Measurements from ENCODE around the gene CAMTA1. TPM values are rescaled to one million over a fixed set of nuclear protein-coding genes. Genes with fewer than 3 reads are reported as not detected.
A peak's percentile ranks its signal among the peaks of the same experiment; 100 is the strongest.

Gene CAMTA1
- total RNA-seq, 1 donor from 2014 or later = 62.9 TPM

DNA sequence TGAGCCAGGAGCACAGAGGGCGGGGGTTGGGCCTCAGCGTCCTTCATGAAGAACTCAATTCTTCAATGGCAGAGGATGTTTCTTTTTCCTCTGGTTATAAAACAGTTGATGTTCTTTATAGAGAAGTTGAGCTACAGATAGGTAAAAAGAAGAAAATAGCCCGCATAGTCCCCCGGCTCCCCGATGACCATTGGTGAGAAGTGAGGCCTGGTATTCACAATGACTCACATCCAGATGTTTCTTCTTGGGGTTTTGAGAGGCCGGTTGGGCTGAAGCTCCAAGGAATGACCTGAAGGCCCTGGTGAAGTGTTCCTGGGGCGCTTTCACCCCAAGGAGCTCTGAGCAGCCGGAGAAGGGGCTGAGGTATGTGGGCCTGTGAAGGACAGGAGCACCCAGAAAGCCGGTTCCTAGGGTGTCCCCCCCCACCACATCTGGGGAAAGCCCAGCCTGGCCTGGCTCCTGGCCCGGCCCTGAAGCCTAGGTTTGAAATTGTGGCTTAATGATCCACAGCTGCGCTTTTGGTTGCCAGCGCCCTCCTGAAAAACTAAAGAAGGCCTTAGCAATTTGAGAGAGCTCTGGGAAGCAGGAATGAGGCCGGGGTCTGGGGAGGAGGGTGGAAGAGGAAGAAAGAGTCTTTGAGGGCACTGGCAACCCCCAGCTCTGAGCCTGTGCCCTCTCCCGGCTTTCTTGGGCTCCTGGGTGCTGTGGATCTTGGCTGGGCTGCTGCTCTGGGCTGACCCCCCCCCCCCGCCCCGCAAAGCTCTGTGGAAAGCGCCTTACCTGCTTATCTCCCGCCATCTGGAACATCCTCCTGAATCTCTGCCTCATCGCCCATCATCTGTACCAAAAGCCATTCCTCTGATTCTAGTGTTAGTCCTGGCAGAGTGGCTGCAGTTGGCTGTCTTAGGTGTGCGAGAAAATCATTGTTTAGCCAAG is 444.7 kb downstream of the CAMTA1 start:
- Histone ChIP-seq H3K36me3 (no peaks in the 10 kb centered on the region), H3K4me1 (no peaks in the 10 kb centered on the region), H3K9me3 (no peaks in the 10 kb centered on the region), H3K4me3 (no peak overlapping the region), H3K27me3 (no peaks in the 10 kb centered on the region), H3K27ac (peak overlapping the region; percentile 49)
- TF ChIP-seq, protein P1, sequence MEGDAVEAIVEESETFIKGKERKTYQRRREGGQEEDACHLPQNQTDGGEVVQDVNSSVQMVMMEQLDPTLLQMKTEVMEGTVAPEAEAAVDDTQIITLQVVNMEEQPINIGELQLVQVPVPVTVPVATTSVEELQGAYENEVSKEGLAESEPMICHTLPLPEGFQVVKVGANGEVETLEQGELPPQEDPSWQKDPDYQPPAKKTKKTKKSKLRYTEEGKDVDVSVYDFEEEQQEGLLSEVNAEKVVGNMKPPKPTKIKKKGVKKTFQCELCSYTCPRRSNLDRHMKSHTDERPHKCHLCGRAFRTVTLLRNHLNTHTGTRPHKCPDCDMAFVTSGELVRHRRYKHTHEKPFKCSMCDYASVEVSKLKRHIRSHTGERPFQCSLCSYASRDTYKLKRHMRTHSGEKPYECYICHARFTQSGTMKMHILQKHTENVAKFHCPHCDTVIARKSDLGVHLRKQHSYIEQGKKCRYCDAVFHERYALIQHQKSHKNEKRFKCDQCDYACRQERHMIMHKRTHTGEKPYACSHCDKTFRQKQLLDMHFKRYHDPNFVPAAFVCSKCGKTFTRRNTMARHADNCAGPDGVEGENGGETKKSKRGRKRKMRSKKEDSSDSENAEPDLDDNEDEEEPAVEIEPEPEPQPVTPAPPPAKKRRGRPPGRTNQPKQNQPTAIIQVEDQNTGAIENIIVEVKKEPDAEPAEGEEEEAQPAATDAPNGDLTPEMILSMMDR (IDR thresholded peaks at IDR 0.05) = no peak
- no peak for TF ChIP-seq POLR2AphosphoS5 (IDR thresholded peaks at IDR 0.05; ENCODE audit: insufficient read depth in 1 of 2, low read depth in 1 of 2)
- no peak for TF ChIP-seq POLR2A (IDR thresholded peaks at IDR 0.05)
- intact Hi-C loops (cut with DNase I) = no loop called here
- DNase-seq (ENCODE audit: extremely low spot score in 2 of 2) = peak; percentile 56 to 77

DNA sequence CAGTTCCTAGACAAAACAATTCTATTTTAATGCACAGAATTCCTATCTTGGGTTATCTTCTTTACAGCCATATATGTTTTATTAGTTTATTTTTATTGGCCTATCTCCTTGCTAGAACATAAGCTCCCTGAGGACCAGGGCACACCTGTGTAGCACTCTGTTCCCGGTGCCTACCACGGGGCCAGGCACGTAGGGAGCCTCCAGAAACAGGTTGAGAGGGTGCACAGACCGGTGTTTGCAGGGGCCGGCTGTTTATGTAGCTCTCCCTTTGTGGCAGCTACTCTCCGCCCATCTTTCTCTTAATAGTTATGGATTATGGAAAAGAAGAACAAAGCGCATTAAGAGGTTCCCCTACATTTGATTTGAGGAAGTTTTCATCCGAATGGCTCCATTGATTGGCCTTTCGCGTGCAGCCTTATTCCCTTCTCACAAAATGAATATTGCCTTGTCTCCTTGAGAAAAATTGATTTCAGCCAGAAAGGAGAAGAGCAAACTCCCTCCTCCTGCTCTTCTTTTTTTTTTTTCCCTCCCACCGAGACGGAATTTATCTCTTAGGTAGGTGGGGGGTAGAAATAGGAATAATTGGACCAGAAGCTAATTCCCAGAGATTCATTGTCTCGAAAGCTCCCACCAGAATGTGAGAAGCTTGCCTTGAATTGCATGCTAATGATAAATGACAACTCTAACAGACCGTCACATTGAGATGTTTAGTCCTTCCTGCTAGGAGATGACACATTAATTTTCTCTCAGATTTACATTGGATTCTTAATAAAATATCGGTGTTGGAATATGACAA is 447.4 kb downstream of the CAMTA1 start:
- TF ChIP-seq POLR2A (IDR thresholded peaks at IDR 0.05) = no peak
- no peak for TF ChIP-seq POLR2AphosphoS5 (IDR thresholded peaks at IDR 0.05; ENCODE audit: insufficient read depth in 1 of 2, low read depth in 1 of 2)
- TF ChIP-seq, protein P1 (IDR thresholded peaks at IDR 0.05) = no peak
- intact Hi-C loops (cut with DNase I) = no loop called here
- no peak overlapping the region for H3K27ac ChIP-seq
- DNase-seq (ENCODE audit: extremely low spot score in 2 of 2) = peak; percentile 40 to 46
- H3K27me3 ChIP-seq = no peaks in the 10 kb centered on the region
- H3K9me3 ChIP-seq = no peaks in the 10 kb centered on the region
- no peak overlapping the region for H3K4me3 ChIP-seq
- no peaks in the 10 kb centered on the region for H3K4me1 ChIP-seq
- no peaks in the 10 kb centered on the region for H3K36me3 ChIP-seq

DNA sequence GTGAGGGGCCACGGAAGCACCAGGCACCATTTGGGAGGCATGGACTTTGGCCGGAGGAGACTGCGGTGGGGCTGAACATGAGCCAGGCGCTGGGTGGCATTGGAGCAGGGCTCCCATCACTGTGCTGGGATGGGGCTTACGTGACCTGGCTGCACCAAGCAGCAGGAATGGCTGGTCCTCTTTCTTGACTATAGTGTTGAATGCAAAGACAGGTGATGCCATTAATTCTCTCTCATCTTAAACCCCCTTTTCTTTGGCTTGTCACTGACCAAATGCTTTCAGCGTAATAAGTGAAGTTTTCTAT is 447.9 kb downstream of the CAMTA1 start:
- DNase-seq (ENCODE audit: extremely low spot score in 2 of 2) = peak; percentile 16 to 54
- intact Hi-C loops (cut with DNase I) = no loop called here
- H3K36me3 ChIP-seq = no peaks in the 10 kb centered on the region
- no peak overlapping the region for H3K4me3 ChIP-seq
- H3K4me1 ChIP-seq = no peaks in the 10 kb centered on the region
- no peaks in the 10 kb centered on the region for H3K27me3 ChIP-seq
- TF ChIP-seq POLR2AphosphoS5 (IDR thresholded peaks at IDR 0.05; ENCODE audit: insufficient read depth in 1 of 2, low read depth in 1 of 2) = no peak
- TF ChIP-seq, protein P1 (IDR thresholded peaks at IDR 0.05) = no peak
- TF ChIP-seq POLR2A (IDR thresholded peaks at IDR 0.05) = no peak
- no peak overlapping the region for H3K27ac ChIP-seq
- H3K9me3 ChIP-seq = no peaks in the 10 kb centered on the region

GRCh38 chr1:7233646-7234470 is 448.6 kb downstream of the CAMTA1 start:
- TF ChIP-seq POLR2A (IDR thresholded peaks at IDR 0.05) (no peak), POLR2AphosphoS5 (IDR thresholded peaks at IDR 0.05; ENCODE audit: insufficient read depth in 1 of 2, low read depth in 1 of 2) (no peak)
- TF ChIP-seq, protein P1 (IDR thresholded peaks at IDR 0.05) = no peak
- H3K27me3 ChIP-seq = no peaks in the 10 kb centered on the region
- no peaks in the 10 kb centered on the region for H3K4me1 ChIP-seq
- no peak overlapping the region for H3K27ac ChIP-seq
- no peaks in the 10 kb centered on the region for H3K9me3 ChIP-seq
- intact Hi-C loops (cut with DNase I) = no loop called here
- peak; percentile 64 to 91 for DNase-seq (ENCODE audit: extremely low spot score in 2 of 2)
- no peaks in the 10 kb centered on the region for H3K36me3 ChIP-seq
- H3K4me3 ChIP-seq = no peak overlapping the region
